ENCODE measurements around the gene QPRT. TPM values are rescaled to one million over a fixed set of nuclear protein-coding genes. Genes with fewer than 3 reads are reported as not detected.

The QPRT gene
- polyA plus RNA-seq, 1 of the 3 experiments (the other 2 are of a cell fraction): 12.5 TPM

DNA sequence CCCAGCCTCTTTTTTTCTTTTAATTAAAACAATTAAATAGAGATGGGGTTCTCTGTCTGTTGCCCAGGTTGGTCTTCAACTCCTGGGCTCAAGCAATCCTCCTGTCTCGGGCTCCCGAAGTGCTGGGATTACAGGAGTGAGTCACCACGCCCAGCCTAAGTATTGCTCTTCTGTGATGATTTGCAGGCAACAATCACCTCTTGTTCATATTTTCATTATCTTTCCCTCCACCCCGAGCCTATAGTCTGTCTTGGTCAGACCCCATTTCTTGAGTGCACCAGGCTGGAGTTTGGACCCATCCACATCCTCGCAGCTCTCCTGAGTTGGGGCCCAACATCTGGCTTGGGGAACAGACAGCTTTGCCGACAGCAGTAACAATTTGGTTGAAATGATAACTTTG, 20.3 kb upstream of the QPRT start (continued):
- TF ChIP-seq, protein P1, sequence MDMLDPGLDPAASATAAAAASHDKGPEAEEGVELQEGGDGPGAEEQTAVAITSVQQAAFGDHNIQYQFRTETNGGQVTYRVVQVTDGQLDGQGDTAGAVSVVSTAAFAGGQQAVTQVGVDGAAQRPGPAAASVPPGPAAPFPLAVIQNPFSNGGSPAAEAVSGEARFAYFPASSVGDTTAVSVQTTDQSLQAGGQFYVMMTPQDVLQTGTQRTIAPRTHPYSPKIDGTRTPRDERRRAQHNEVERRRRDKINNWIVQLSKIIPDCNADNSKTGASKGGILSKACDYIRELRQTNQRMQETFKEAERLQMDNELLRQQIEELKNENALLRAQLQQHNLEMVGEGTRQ (IDR thresholded peaks at IDR 0.05; ENCODE audit: borderline replicate concordance, low read depth, low read length): no peak
- TF ChIP-seq, protein P2, sequence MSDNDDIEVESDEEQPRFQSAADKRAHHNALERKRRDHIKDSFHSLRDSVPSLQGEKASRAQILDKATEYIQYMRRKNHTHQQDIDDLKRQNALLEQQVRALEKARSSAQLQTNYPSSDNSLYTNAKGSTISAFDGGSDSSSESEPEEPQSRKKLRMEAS (IDR thresholded peaks at IDR 0.05; ENCODE audit: low read depth): no peak
- TF ChIP-seq RAD21 (IDR thresholded peaks at IDR 0.05; ENCODE audit: low read length) (no peak), GATA2 (CRISPR knock-in tag; IDR thresholded peaks at IDR 0.05) (no peak), GABPA (IDR thresholded peaks at IDR 0.05; ENCODE audit: low read depth) (no peak), RCOR1 (IDR thresholded peaks at IDR 0.05; ENCODE audit: low read length) (no peak)

DNA sequence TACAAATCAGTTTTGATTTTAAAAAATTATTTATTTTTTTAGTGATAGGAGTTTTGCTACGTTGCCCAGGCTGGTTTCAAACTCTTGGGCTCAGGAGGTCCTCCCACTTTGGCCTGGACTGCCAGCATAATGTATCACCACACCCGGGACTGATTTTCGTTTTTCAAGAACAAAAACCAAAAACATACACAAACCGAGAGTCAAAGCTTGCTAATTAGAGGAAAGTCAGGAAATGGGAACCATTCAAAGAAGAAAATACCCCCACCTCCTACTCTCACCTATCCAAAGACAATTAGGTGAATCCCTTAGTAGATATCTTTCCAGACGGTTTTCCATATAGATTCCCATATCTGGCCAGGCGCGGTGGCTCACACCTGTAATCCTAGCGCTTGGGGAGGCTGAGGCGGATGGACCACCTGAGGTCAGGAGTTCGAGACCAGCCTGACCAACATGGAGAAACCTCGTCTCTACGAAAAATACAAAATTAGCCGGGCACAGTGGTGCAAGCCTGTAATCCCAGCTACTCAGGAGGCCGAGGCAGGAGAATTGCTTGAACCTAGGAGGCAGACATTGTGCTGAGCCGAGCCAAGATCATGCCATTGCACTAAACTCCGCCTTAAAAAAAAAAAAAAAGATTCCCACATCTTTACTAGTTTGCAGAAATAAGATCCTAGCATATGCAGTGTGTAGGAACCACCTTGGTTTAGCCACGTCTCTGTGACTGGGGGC, 16.8 kb upstream of the QPRT start:
- no peak overlapping the region for H3K9ac ChIP-seq
- H3K4me2 ChIP-seq: no peak overlapping the region
- no peaks in the 10 kb centered on the region for H3K79me2 ChIP-seq (ENCODE audit: insufficient read depth)
- no peaks in the 10 kb centered on the region for H3K9me3 ChIP-seq
- H3K27me3 ChIP-seq (ENCODE audit: insufficient read depth): no peaks in the 10 kb centered on the region
- H2AFZ ChIP-seq (ENCODE audit: low read depth): no peak overlapping the region
- WGBS (ENCODE audit: low lambda C conversion rate): 79% methylated on average over 17 of the region's 17 CpGs
- no peaks in the 10 kb centered on the region for H3K36me3 ChIP-seq (replicated peaks in 1 of 2; ENCODE audit: control insufficient read depth in 1 of 2, insufficient read depth in 2 of 2, low read length in 1 of 2)
- DNase-seq: no peak
- H3K9me2 ChIP-seq: no peaks in the 10 kb centered on the region
- ChIA-PET POLR2A (no interaction called here), CTCF (no interaction called here)
- H4K20me1 ChIP-seq (ENCODE audit: insufficient read depth): no peaks in the 10 kb centered on the region
- no peaks in the 10 kb centered on the region for H3F3A ChIP-seq (replicated peaks; ENCODE audit: insufficient read depth)
- peaks cover 0 to 2% of the 10 kb centered on the region in 2 experiments; a peak in 1 of 4 replicates for H3K4me1 ChIP-seq (ENCODE audit: control insufficient read depth in 1 of 2, insufficient read depth in 2 of 2, low read depth in 1 of 2, low read length in 1 of 2)
- TF ChIP-seq MXI1 (IDR thresholded peaks at IDR 0.05; ENCODE audit: low read depth, low read length): no peak
- TF ChIP-seq, protein P3, sequence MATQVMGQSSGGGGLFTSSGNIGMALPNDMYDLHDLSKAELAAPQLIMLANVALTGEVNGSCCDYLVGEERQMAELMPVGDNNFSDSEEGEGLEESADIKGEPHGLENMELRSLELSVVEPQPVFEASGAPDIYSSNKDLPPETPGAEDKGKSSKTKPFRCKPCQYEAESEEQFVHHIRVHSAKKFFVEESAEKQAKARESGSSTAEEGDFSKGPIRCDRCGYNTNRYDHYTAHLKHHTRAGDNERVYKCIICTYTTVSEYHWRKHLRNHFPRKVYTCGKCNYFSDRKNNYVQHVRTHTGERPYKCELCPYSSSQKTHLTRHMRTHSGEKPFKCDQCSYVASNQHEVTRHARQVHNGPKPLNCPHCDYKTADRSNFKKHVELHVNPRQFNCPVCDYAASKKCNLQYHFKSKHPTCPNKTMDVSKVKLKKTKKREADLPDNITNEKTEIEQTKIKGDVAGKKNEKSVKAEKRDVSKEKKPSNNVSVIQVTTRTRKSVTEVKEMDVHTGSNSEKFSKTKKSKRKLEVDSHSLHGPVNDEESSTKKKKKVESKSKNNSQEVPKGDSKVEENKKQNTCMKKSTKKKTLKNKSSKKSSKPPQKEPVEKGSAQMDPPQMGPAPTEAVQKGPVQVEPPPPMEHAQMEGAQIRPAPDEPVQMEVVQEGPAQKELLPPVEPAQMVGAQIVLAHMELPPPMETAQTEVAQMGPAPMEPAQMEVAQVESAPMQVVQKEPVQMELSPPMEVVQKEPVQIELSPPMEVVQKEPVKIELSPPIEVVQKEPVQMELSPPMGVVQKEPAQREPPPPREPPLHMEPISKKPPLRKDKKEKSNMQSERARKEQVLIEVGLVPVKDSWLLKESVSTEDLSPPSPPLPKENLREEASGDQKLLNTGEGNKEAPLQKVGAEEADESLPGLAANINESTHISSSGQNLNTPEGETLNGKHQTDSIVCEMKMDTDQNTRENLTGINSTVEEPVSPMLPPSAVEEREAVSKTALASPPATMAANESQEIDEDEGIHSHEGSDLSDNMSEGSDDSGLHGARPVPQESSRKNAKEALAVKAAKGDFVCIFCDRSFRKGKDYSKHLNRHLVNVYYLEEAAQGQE (IDR thresholded peaks at IDR 0.05; ENCODE audit: low read depth, low read length): no peak
- TF ChIP-seq ELF1 (IDR thresholded peaks at IDR 0.05): no peak
- TF ChIP-seq RXRA (IDR thresholded peaks at IDR 0.05; ENCODE audit: borderline replicate concordance, low read depth): no peak
- TF ChIP-seq NRF1 (IDR thresholded peaks at IDR 0.05; ENCODE audit: low read depth, low read length): no peak
- TF ChIP-seq RCOR1 (IDR thresholded peaks at IDR 0.05; ENCODE audit: low read length): no peak
- no peak for TF ChIP-seq EP300 (IDR thresholded peaks at IDR 0.05; ENCODE audit: borderline replicate concordance in 1 of 2, low read depth in 1 of 2, low read length in 1 of 2)
- no peak for TF ChIP-seq SIN3A (IDR thresholded peaks at IDR 0.05; ENCODE audit: borderline replicate concordance, low read depth, low read length)
- TF ChIP-seq, protein P4, sequence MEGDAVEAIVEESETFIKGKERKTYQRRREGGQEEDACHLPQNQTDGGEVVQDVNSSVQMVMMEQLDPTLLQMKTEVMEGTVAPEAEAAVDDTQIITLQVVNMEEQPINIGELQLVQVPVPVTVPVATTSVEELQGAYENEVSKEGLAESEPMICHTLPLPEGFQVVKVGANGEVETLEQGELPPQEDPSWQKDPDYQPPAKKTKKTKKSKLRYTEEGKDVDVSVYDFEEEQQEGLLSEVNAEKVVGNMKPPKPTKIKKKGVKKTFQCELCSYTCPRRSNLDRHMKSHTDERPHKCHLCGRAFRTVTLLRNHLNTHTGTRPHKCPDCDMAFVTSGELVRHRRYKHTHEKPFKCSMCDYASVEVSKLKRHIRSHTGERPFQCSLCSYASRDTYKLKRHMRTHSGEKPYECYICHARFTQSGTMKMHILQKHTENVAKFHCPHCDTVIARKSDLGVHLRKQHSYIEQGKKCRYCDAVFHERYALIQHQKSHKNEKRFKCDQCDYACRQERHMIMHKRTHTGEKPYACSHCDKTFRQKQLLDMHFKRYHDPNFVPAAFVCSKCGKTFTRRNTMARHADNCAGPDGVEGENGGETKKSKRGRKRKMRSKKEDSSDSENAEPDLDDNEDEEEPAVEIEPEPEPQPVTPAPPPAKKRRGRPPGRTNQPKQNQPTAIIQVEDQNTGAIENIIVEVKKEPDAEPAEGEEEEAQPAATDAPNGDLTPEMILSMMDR (IDR thresholded peaks at IDR 0.05): no peak
- TF ChIP-seq JUND (IDR thresholded peaks at IDR 0.05): no peak
- no peak for TF ChIP-seq TEAD4 (IDR thresholded peaks at IDR 0.05; ENCODE audit: borderline replicate concordance, insufficient read depth)
- no peak for TF ChIP-seq MEF2A (IDR thresholded peaks at IDR 0.05; ENCODE audit: borderline replicate concordance, low read depth)
- TF ChIP-seq POLR2AphosphoS5 (IDR thresholded peaks at IDR 0.05; ENCODE audit: low read depth, low read length): no peak
- TF ChIP-seq, protein P5, sequence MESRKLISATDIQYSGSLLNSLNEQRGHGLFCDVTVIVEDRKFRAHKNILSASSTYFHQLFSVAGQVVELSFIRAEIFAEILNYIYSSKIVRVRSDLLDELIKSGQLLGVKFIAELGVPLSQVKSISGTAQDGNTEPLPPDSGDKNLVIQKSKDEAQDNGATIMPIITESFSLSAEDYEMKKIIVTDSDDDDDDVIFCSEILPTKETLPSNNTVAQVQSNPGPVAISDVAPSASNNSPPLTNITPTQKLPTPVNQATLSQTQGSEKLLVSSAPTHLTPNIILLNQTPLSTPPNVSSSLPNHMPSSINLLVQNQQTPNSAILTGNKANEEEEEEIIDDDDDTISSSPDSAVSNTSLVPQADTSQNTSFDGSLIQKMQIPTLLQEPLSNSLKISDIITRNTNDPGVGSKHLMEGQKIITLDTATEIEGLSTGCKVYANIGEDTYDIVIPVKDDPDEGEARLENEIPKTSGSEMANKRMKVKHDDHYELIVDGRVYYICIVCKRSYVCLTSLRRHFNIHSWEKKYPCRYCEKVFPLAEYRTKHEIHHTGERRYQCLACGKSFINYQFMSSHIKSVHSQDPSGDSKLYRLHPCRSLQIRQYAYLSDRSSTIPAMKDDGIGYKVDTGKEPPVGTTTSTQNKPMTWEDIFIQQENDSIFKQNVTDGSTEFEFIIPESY (IDR thresholded peaks at IDR 0.05; ENCODE audit: borderline replicate concordance, low read depth): no peak
- H3K4me3 ChIP-seq (ENCODE audit: low read depth in 2 of 2, low read length in 1 of 2): no peak overlapping the region
- H3K27ac ChIP-seq (ENCODE audit: low read depth in 2 of 2, low read length in 1 of 2): no peak overlapping the region

Data from SK-N-SH (cell line).